Ovary (tissue), 10 donors: ENCODE results near the gene CH25H. TPM values are rescaled to one million over a fixed set of nuclear protein-coding genes. Genes with fewer than 3 reads are reported as not detected.
"Not testable (repeated sequence)": the region's sequence is repeated elsewhere in the genome, so short reads cannot be mapped to it uniquely, and the experiment has no call there.

Experiments
- DNase-seq, 5 donors: peaks; one replicate each; pipeline ENCODE4 v3.0.0-alpha.2; 2019 to 2020
- H3K27ac ChIP-seq, 2 donors: fragments of 200-600 bp; one replicate each; pipeline versions ENCODE4 v1.5.1 to v1.8.0; 2019 to 2022
- H3K27me3 ChIP-seq: fragments of 200-600 bp; one replicate; pipeline ENCODE4 v1.8.0; 2022
- H3K36me3 ChIP-seq: fragments of 200-600 bp; sonication (generic); one replicate; pipeline ENCODE4 v1.5.1; 2019
- H3K4me1 ChIP-seq: one replicate; pipeline ENCODE4 v1.8.1; 2013; ENCODE audit warnings: mild to moderate bottlenecking, moderate library complexity; ENCODE audit not compliant: insufficient read depth
- H3K4me3 ChIP-seq: fragments of 200-600 bp; sonication (generic); one replicate; pipeline ENCODE4 v1.5.1; 2017
- H3K9me3 ChIP-seq, 2 donors: fragments of 200-600 bp in 1 of 2; sonication (generic) in 1 of 2; one replicate each; pipeline versions ENCODE4 v1.5.1 to v1.8.1; 2013 to 2019; ENCODE audit warnings: mild to moderate bottlenecking in 1 of 2, moderate library complexity in 1 of 2
- CTCF ChIP-seq, 3 donors: fragments of 450-650 bp in 2 of 3; fragments of 200-600 bp in 1 of 3; IDR thresholded peaks; one replicate each; pipeline versions ENCODE4 v1.5.1 to v1.8.0; 2016 to 2022; ENCODE audit warnings: antibody characterized with exemption in 3 of 3, mild to moderate bottlenecking in 1 of 3
- EP300 ChIP-seq: sonication (generic); formaldehyde crosslinking; IDR thresholded peaks from one replicate; pipeline ENCODE4 v1.6.1; 2017; ENCODE audit warnings: antibody characterized with exemption
- POLR2A ChIP-seq: fragments of 450-650 bp; IDR thresholded peaks from one replicate; pipeline ENCODE4 v1.6.1; 2017; ENCODE audit warnings: antibody characterized with exemption, mild to moderate bottlenecking, moderate library complexity
- WGBS, 3 donors: extraction: QIAGEN DNeasy Blood & Tissue Kit in 1 of 3; methylation state at CpG; one replicate each; pipeline versions ENCODE4 v1.1.5 to v1.1.7; 2013 to 2017; 5-methylcytosine and 5-hydroxymethylcytosine counted together
- intact Hi-C, 4 donors: fragments of 100-400 bp; cut with DNase I; formaldehyde crosslinking; loops; one replicate each; pipeline versions ENCODE4 v1.11.0 to v1.15.1; 2022 to 2023
- long read RNA-seq, 3 donors: library from polyadenylated mRNA in 2 of 3; unstranded in 2 of 3; transcript quantifications; one replicate each; pipeline ENCODE4 v2.0.0 and lab custom pipeline, GENCODE V29; 2021 to 2026
- polyA plus RNA-seq, 2 donors: library from polyadenylated mRNA; stranded (reverse); fragments of 200-250 nt in 1 of 2; fragments of 350-450 nt in 1 of 2; fragmentation: Illumina TruSeq in 1 of 2; extraction: RNeasy Lipid Tissue Mini Kit (QIAGEN cat#74804) in 1 of 2; gene quantifications; one replicate each; pipeline ENCODE4 v1.2.3, GENCODE V29; 2013 to 2014
- total RNA-seq, 7 donors: library from RNA; depleted of rRNA in 2 of 7; stranded (reverse); fragments of >200 nt in 2 of 7; fragmentation: NEBNext Ultra II Directional in 3 of 7; extraction: Animal tissue kit (Norgen Biotek cat#: 25700) in 3 of 7; gene quantifications; one replicate each; pipeline versions ENCODE4 v1.1.0 to v1.2.4, GENCODE V29; 2016 to 2023
- donor health status: DM: no; HTN: no; CAD: no; lungs with moderate emphysema.
- donor health status: DM: no; HTN: no; CAD: no.
- donor health status: Bipolar disorder and iron deficiency.
- donor health status: DM: yes; HTN: yes; CAD: no.
- donor health status: DM: no; HTN: no; CAD: no.
- donor health status: DM: yes; HTN: yes; CAD: no.

CH25H gene
- total RNA-seq (1 to 10 TPM in 6 of 7 donors, under 1 TPM in 1; 0.52 to 3.8 (median 1.6) TPM), polyA plus RNA-seq (1 to 10 TPM in 1 of 2 donors, under 1 TPM in 1; 0.22 to 1.9 TPM)
- long read RNA-seq, donor 1, partial matches to known transcripts = 0 of 3 reads
- long read RNA-seq, donor 1, other reads (novel, unspliced or antisense) = 0 of 3 reads
- long read RNA-seq, donor 2 = 0 reads
- long read RNA-seq, donor 3, partial matches to known transcripts = 0 of 1 reads
- long read RNA-seq, donor 3, other reads (novel, unspliced or antisense) = 0 of 1 reads

- Histone ChIP-seq H3K27me3 (no peaks in the 10 kb centered on the region), H3K27ac (peak within 1 kb of the TSS; percentile 34 to 76), H3K4me1 (peaks cover 2% of the 10 kb centered on the region), H3K36me3 (no peaks in the 10 kb centered on the region), H3K9me3 (no peaks in the 10 kb centered on the region), H3K4me3 (peak within 1 kb of the TSS; percentile 47)
- 0 to 1% (median 1%) methylated on average over 28 of the region's 28 CpGs for WGBS, 3 donors
- peak; percentile 73 to 88 (median 77) for DNase-seq
- TF ChIP-seq CTCF (IDR thresholded peaks at IDR 0.05) (no peak), POLR2A (peak; percentile 46)
- intact Hi-C loops = loop anchor here in 1 of 4 donors (5.0 kb wide), 1 partner anchor 270 kb away; no protein-coding TSS in a partner anchor
Measured at GRCh38 chr10:89207181-89207800, at the start of gene CH25H. CH25H (minus strand) TSS chr10:89207317; CDS start chr10:89207292, 25 bp downstream.

- 71 to 79% (median 75%) methylated on average over 3 of the region's 3 CpGs for WGBS, 3 donors
- TF ChIP-seq CTCF (IDR thresholded peaks at IDR 0.05) (no peak), EP300 (no peak), POLR2A (no peak)
- intact Hi-C loops = loop anchor here in 1 of 4 donors (5.0 kb wide), 1 partner anchor 306 kb away; no protein-coding TSS in a partner anchor
Measured at GRCh38 chr10:89256340-89256739, 49.2 kb upstream of the CH25H start.

GRCh38 chr10:89255793-89256192 lies 48.7 kb upstream of the CH25H start:
- intact Hi-C loops = loop anchor here in 1 of 4 donors (5.0 kb wide), 1 partner anchor 307 kb away; no protein-coding TSS in a partner anchor

More at GRCh38 chr10:89256340-89256739, 49.2 kb upstream of the CH25H start:
- Histone ChIP-seq H3K27me3 (no peaks in the 10 kb centered on the region), H3K4me1 (peaks cover 1% of the 10 kb centered on the region), H3K27ac (no peak overlapping the region), H3K36me3 (no peaks in the 10 kb centered on the region), H3K4me3 (no peak overlapping the region), H3K9me3 (no peaks in the 10 kb centered on the region)
- DNase-seq = no peak

GRCh38 chr10:89255091-89255579 lies 48.0 kb upstream of the CH25H start:
- not testable (repeated sequence) for H3K4me1 ChIP-seq, H3K27me3 ChIP-seq, H3K9me3 ChIP-seq, H3K27ac ChIP-seq, H3K36me3 ChIP-seq, H3K4me3 ChIP-seq, DNase-seq
- intact Hi-C loops = loop anchor here in 1 of 4 donors (5.0 kb wide), 1 partner anchor 307 kb away; no protein-coding TSS in a partner anchor
- WGBS, 3 donors = 73 to 89% (median 84%) methylated on average over 2 of the region's 2 CpGs

More at GRCh38 chr10:89255793-89256192, 48.7 kb upstream of the CH25H start:
- no peak overlapping the region for H3K27ac ChIP-seq
- no peak overlapping the region for H3K4me3 ChIP-seq
- H3K36me3 ChIP-seq = no peaks in the 10 kb centered on the region
- no peaks in the 10 kb centered on the region for H3K27me3 ChIP-seq
- H3K4me1 ChIP-seq = peaks cover 1% of the 10 kb centered on the region
- DNase-seq = no peak
- TF ChIP-seq POLR2A (no peak), CTCF (IDR thresholded peaks at IDR 0.05) (no peak), EP300 (no peak)
- no peaks in the 10 kb centered on the region for H3K9me3 ChIP-seq

GRCh38 chr10:89252225-89252585 lies 45.1 kb upstream of the CH25H start:
- H3K4me3 ChIP-seq = peak overlapping the region; percentile 90
- intact Hi-C loops = no loop called here
- DNase-seq = peak in 1 of 5 donors; percentile 33

More at GRCh38 chr10:89252225-89252585, 45.1 kb upstream of the CH25H start:
- Histone ChIP-seq H3K27ac (no peak overlapping the region), H3K36me3 (no peaks in the 10 kb centered on the region), H3K9me3 (no peaks in the 10 kb centered on the region), H3K4me1 (peaks cover 1% of the 10 kb centered on the region), H3K27me3 (no peaks in the 10 kb centered on the region)
- WGBS, 3 donors = 89 to 90% (median 89%) methylated on average over 2 of the region's 2 CpGs
- TF ChIP-seq EP300 (no peak), POLR2A (no peak)
